NCI-H2227 (cell line): ENCODE results near the gene FRS3.

Experiments used
- DNase-seq: peaks from one replicate; lab custom pipeline; 2025; ENCODE audit not compliant: unreplicated experiment; lab: John Stamatoyannopoulos, UW

The FRS3 gene

DNA sequence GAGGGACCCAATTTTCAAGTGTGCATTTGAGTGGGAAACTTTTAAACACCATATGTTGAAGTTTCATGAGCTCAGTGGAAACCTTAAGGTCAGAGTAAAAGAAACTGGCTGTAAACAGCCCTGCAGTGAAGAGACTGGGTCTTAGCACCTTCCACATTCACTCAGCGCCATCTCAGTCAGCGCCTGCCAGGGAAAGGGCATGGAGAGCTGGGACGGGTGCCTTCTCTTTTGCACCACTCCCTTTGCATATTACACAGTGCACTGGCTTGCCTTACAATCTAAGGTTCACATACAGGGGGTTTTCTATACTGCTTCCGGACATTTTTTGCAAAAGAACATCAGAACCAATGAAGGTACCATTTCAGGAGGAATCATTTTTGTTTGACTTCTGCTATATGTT lies 12.3 kb upstream of the FRS3 start:
- DNase-seq, result no peak

DNA sequence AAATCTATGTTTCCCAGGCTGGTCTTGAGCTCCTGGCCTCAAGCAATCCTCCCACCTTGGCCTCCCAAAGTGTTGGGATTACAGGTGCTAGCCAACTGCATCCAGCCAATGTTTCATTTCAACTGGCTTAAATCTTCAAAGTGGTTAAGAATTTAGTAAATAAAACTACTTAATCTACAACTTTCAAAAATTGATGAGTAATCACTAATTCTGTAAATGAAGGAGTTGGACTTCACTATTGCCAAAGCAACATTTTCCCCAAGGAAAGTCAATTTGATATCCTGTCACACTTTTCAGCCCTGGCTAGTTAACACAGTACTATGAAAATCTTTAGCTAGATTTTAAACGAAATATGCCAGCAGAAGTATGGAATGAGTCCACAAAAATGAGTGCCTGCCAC lies 11.6 kb upstream of the FRS3 start:
- DNase-seq, result no peak

DNA sequence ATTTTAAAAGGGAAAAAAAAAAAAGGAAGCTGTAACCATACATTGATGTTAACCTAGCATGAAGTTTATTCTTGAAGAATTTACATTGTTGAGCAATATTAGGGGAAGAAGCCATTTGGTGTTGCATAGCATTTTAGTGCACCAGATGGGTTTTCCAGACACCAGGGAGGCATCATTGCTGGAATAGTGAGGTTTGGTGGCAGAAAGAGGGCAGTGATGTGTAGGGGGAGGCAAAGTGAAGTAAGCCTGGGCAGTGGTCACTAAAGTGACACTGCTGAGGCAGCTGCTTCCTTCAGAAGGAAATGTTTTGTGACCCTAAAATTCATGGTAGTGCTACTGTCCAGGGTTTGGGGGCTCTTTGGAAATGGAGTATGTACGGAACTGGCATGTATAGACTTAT lies 10.3 kb upstream of the FRS3 start:
- no peak for DNase-seq

DNA sequence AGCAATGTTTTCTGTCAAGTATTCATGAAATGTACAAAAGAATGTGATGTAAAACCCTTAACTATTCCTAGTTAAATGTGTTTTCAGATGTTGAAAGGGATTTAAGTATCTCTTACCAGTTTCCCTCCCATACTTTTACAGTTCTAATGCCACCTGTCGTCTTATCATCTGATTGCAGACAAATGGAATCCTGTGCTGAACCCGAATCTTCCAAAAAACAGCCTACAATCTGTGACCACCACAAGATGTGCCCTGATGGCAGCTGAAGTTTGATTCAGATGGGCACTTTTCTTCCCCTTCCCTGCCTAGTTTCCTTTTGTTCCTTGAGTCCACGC lies 9.7 kb upstream of the FRS3 start:
- DNase-seq, result no peak

DNA sequence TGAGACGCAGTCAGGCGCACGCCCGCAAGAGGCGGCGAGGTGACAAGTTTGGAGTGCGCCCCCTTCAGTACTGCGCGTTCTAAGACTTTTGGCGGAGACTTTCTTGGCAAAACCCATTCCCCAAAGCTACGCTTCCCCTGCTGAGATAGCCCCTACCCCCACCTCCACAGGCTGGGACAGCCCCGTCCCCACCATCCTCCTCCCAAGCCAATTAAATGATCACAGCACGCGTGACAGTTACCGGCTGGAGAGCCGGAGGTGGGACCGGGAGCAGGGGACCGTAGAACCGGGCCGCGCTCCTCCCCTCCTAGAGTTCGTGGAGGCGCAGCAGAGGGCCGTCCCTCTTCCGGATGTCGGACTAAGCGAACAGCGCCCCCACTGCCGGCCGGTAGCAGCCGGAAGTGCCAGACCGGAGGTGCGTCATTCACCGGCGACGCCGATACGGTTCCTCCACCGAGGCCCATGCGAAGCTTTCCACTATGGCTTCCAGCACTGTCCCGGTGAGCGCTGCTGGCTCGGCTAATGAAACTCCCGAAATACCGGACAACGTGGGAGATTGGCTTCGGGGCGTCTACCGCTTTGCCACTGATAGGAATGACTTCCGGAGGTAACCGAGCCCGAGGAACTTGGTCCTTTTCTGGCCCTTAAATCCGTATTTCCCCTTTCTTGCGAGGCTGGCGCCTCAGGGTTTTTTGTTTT lies 7.7 kb upstream of the FRS3 start, which contains the start of gene TOMM6:
Gene TOMM6, plus strand, starts transcription at position 476 of the 699 bp plus-strand sequence. Its CDS starts 4 bp downstream, at position 480.
- peak; percentile 94 for DNase-seq

DNA sequence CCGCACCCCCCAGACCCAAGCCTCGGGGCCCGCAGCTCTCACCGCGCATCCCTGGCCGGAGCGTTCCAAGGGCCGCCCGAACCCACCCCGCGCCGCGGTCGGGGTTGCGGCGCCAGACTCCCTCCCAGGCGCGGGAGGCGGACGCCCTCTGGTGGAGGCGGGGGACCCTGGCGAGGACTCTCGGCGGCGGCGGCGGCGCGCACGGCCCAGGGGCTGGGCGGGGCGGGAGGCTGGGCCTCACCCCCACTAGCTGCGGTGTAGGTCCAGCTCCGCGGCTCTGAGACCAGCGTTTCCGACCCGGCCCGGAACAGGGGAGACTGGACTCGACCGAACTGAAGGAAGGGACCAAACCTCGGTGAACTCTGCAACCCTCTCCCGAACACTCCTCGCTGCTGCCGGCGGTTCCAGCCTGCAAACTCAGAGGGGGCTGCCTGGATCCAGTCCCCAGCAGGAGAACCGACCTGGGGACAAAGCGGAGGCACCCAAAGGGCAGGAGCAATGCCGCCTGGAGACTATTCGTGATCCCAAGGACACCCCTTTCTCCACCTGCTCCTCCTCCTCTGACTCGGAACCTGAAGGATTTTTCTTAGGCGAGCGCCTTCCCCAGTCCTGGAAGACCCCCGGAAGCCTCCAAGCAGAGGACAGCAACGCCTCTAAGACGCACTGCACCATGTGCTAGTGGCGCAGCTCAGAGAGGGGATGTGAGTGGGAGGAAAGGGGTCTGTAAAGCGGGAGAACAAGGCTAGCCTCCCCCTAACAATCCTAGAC lies 6.9 kb upstream of the FRS3 start:
- peak; percentile 89 for DNase-seq

DNA sequence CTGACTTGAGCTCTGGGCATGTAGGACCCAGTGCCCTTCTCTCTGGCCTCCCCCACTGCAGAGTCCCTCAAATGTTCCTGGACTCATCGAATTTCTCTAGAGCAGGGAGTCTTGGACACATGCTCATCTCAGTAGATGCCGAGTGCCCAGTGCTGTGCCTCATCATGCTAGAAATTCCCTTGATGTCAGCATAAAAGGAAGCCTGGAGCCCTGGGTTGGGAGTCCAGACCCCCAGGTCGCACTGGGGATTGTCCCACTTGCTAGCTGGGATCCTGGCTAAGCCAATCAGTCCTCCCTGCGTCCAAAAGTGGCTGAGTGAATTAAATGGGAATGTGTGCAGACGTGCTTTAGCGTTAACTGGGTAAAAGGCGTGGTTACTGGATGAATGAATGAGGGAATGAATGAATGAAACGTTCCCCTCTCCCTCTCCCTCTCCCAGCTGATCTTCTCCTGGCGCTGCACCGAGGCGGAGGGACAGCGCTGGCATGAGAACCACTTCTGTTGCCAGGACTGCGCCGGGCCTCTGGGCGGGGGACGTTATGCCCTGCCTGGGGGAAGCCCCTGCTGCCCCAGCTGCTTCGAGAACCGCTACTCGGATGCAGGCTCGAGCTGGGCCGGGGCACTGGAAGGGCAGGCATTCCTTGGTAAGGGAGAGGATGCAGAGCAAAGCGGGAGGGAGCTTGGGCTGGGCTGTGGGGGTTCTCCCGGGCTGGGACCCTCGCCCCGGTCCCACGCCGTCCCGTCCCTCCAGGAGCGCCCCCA lies 6.2 kb upstream of the FRS3 start:
- peak; percentile 51 for DNase-seq

DNA sequence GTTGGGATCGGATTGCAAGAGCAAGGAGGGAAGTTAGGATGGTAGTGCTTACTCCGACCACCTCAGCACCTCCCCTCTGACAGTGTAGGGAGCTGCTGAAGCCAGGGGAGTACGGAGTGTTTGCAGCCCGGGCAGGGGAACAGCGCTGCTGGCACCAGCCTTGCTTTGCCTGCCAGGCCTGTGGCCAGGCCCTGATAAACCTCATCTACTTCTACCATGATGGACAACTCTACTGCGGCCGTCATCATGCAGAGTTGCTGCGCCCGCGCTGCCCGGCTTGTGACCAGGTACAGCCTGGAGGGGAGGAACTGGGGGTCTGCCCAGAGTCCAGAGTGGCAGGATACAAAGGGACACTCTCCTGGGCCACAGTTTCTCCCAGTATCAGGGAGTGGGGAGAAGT lies 5.6 kb upstream of the FRS3 start:
- no peak for DNase-seq

DNA sequence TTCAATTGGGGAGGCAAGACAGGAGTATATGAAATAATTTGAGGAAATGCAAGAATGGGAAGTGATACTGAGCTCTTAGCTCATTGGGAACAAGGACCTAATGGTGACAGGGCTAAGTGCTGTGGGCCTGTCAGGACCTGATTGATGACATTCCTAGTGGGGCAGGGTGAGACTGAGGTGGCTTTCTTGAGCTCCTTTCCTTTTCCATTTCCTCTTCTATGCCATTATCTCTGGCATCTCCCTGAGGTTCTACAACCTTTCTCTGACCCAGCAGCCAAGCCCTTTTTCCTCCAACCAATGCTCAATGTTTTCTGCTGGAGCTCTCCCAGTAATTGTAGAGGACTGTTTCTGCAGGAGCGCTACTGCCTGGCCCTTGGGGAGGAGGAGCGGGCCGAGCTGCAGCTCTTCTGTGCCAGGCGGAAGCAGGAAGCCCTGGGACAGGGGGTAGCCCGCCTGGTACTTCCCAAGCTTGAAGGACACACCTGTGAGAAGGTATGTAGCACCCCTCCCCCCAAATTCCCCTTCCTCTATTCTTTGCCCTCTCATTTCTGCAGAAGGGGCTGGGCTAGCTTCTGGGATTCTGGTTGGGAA lies 5.0 kb upstream of the FRS3 start:
- peak; percentile 19 for DNase-seq

DNA sequence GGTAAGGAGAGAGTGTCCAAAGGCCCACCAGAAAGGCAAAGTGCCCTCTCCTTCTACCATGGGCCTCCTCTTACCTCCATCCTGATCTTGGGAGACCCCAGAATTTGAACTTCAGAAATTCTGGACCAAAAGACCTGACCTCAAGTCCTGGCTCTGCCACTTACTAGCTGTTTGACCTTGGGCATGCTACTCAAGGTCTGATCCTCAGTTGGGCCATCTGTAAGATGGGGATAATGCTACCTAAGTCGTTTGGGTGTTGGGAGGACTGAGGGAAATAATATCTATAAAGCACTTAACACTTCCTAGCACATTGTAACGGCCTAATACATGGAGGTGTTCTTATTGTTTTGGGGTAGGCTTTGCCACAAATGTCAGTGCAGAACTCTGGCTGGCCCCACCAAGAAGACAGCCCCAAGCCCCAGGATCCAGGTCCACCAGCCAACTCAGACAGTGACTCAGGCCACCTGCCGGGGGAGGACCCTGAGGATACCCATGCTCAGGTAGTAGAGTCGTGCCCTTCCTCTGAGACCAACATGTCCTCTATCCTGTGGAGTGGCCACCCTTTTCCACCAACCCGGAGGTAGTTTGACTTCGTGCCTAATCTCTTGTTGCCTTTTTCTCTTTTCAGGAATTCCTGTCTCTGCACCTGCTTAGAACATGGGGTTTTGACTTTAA lies 3.5 kb upstream of the FRS3 start:
- no peak for DNase-seq

GRCh38 chr6:41781366-41781730 lies 1.6 kb upstream of the FRS3 start:
- no peak for DNase-seq

GRCh38 chr6:41780551-41781365 lies 1.1 kb upstream of the FRS3 start, which contains the start of gene PRICKLE4:
TSS of gene PRICKLE4 (plus strand) at chr6:41780782. CDS start at chr6:41783474, 2,692 bp downstream.
- DNase-seq, result peak; percentile 34

GRCh38 chr6:41779336-41779735 lies 364 bp downstream of the FRS3 start:
- no peak for DNase-seq

GRCh38 chr6:41778895-41779294 lies 805 bp downstream of the FRS3 start:
- DNase-seq, result no peak

DNA sequence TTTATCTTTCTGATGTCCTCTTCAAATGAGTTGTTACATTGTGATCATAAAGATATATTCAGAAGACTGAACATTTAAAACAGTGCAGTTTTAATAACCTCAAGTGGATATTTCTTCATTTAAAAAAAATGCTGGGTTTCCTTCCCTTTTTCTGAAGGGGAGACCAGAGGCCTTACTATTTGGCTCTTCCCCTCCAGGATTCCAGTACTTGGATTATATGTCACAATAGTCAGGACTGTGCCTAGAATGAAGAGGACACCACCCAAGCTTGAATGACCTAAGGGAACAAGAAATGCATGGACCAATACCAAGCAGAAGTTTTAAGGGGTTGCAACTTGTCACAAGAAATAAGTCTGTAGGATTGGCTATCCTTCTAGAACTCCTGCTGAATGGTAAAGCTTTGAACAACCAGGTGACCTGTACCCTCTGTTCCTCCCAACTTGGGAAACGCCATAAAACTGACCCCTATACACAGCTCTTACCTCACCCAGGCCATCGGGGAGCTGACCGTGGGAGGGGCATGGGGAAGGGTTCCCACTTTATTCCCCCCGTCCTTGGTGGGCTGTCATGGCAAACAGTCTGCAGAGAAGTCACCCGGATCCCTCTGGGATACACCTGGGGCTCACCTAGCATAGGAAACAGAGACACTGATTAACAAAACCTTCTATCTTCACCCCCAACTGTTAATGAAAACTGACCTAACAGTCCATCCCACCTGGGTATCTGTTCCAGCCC lies 2.0 kb downstream of the FRS3 start:
- DNase-seq, result no peak

- no peak for DNase-seq
These were observed 4.3 kb downstream of the FRS3 start for GRCh38 chr6:41775293-41775882.

DNA sequence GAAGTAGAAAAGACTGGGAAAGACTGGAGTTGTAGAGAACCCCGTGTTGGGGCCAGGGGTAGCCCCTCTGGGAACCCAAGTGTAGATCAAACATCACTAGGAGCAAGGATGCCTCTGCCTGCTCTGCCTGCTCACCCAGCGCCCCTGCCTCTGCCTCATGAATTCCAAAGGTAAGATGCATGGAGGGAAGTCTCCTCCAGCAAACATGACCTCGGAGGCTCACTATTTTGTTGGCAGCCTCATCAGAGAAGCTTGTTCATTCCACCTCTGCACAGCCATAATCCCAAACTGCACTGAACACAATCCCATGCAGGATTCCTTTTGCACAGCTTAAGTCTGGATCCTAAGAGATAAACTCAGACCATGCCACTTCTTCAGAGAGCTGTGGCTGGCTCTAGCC lies 4.9 kb downstream of the FRS3 start:
- DNase-seq, result no peak

DNA sequence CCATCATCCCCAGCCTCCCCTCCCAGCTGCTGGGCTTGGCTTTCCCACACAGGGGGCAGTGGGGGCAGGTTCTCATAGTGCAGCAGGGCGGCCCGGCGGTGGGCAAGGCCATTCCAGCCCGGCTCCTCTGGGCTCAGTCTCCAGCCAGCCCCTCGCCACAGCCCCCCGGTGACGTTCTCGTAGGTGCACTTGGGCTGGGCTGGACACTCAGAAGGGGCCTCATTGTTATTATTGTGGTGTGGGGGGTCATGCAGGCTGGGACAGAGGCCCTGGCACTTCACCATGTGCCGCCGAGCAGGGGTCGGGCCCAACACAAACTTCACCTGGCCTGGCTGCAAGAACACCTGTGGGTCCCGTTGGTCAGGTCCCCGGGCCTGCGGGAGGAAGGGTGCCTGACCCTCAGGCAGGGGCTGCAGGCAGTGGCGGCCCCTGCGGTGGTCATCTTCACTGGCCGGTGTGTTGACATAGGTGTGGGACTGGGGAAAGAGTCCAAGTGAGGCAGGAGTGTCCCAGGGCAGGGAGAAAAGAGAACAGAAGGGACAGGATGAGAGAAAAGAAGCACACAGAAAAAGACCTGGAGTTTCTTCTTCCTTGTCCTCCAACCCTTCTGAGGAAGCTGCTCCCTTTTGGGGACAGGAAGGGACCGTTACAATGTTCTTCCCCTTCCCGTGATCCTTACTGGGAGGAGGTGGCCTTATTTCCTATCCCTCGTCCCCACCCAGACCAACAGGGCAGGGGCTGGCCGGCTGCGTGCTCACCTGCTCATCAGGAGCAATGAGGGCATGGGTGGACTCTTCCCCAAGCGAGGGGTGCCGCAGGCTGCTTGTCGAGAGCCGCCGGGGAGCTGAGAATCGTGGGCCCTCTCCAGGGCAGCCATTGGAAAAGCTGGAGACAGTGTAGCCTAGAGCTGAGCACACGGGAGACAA lies 8.4 kb downstream of the FRS3 start:
- no peak for DNase-seq
